Amniotic epithelial cell (primary cell): ENCODE data around the gene RBM14.
"Not testable (repeated sequence)": the region's sequence is repeated elsewhere in the genome, so short reads cannot be mapped to it uniquely, and the experiment has no call there.

ENCODE experiments used
- DNase-seq: peaks from one replicate; pipeline ENCODE4 v3.0.0-alpha.2; 2010; ENCODE audit warnings: low read depth

RBM14 gene

DNA sequence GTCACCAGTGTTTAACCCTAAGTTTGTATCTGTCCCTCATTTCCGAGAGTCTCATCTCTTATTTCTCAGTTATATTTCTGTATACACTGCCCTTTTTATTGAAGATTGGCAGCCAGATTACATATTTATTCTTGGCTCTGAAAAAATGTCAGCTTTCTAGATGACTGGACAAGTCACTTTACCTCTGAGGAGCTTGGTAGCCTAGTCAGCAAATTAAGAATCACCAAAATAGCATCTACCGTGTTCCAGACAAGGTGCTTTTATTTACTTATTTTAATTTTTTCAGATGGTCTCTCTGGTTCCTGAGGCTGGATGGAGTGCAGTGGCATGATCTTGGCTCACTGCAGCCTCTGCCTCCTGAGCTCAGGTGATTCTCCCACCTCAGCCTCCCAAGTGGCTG, 16.5 kb downstream of the RBM14 start:
- no peak for DNase-seq

DNA sequence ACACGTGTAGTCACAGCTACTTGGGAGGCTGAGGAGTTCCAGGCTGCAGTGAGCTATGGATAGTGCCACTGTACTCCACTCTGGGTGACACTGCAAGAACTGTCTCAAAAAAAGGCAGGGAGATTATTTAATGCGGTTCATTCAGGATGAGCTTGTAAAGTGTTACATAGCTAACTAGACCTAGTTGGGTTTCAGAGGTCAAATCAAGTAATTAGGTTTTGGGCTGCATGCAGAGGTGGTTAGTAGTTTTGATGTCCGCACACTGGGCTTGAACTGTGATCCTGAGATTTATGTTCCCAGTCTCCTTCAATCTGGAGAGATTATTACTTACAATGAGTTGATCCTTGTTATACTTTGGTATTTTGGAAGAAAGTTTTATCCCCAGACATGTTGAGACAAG, 20.0 kb downstream of the RBM14 start:
- no peak for DNase-seq

DNA sequence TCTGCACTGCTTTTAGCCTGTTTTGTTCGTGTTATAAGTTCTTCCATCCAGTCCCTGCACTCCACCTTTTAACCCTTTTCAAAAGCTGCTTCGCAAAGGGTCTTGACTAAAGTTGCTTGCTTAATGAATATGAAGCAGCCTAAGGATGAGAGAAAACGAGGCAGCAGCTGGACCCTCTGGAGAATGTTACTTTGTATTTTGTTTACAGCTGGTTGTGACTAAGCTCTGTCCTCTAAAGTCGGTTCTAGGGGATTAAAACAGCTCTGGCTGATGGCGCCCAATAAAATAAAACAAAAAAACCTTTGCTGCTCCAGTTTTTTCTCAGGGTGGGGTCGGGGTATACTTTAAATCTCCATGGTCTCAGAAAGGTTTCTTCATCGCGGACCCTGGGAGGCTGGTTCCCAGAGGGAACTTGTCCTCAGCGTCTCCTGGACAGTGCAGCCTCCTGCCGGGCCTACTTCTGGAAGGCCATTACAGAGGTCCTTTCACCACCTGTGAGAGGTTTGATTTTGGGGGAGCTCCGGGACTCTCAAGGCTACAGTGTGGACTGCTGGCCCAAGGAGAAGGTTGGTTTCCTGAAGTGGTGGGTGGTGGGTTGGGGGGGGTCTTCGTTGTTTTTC, 21.2 kb downstream of the RBM14 start:
- DNase-seq, result no peak

DNA sequence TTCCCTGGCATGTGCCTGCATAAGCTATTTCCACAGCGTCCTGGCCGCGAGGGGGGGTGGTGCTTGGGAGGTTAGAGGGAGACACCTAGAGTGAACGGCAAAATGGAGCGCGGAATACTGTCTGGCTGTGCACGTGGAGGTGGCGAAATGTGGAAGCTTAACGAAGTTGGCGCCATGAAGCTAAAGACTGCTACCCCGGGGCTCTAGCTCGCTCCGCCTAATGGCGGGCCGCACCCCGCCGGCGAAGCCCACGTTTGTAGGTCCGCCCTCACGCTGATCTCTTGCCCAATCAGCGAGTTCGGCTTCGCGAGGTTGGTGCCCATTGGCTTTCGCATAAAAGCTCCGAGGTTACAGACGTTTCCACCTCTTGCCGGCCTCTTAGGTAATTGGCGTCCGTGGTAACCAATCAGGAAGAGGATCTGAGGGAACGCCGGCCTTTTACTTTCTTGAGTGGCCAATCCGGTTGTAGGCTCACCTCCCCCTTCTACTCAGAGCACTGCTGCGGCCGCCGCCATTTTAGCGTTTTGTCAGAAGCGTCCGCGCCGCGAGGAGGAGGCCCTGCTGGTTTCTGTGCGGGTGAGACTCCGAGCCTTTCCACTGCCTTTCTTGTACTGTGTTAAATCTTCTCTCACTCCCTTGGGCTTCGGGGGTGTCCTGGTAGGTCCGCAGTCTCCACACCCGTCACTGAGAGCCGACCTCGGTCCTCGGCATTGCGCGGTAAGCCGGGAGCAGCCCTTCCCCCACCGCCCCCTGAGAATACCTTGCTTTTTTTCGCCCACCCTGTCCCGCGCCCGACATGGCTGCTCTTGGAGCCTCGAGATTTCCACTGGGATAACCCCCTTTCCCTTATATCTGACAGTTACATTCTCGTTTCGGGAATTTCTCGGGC, 22.0 kb downstream of the RBM14 start, which contains the start of gene RBM4:
TSS of gene RBM4 (plus strand) at position 527 of the 889 bp plus-strand sequence. CDS start 1,009 bp downstream, outside the sequence.
- peak; percentile 100 for DNase-seq

DNA sequence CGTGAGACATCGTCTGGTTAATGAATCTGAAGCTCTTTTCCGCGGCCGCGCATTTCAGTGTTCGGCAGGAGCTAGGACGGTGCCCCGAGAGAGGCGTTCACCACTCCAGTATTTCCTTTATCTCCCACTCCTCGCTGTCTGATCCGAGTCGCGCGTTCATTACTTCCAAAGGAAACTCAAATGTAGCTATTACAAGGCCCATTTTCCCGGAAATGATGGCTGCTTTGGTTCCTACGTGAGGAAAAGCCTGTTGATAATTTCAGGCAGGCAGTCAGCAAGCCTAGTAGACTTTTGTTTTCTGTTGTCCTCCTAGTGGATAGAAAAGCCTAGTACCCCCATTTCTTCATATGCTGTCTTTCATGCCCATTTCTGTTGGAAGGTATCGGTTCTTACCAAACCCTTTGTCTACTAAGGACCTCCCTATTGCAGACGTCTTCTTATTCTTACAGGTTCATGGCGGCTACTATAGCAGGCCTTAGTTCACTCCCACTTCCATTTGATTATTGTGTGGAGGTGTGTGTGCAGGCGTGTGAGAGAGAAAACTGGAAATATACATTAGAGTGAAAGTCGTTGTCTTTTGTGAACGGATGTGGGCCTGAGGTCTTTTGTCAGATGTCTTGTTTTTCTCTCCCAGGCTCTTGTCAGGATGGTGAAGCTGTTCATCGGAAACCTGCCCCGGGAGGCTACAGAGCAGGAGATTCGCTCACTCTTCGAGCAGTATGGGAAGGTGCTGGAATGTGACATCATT, 22.8 kb downstream of the RBM14 start:
- DNase-seq, result peak; percentile 43

DNA sequence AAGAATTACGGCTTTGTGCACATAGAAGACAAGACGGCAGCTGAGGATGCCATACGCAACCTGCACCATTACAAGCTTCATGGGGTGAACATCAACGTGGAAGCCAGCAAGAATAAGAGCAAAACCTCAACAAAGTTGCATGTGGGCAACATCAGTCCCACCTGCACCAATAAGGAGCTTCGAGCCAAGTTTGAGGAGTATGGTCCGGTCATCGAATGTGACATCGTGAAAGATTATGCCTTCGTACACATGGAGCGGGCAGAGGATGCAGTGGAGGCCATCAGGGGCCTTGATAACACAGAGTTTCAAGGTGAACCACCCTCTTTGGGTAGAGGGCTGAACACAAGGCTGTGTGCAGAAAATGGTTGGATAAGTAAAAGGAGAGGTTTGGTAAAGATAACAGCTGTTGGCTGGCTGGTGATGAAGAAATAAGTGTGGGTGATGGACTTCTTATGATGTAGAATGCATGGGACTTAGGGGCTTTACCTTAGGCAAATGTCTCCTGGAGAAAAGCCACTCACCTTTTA, 23.4 kb downstream of the RBM14 start:
- not testable (repeated sequence) for DNase-seq

DNA sequence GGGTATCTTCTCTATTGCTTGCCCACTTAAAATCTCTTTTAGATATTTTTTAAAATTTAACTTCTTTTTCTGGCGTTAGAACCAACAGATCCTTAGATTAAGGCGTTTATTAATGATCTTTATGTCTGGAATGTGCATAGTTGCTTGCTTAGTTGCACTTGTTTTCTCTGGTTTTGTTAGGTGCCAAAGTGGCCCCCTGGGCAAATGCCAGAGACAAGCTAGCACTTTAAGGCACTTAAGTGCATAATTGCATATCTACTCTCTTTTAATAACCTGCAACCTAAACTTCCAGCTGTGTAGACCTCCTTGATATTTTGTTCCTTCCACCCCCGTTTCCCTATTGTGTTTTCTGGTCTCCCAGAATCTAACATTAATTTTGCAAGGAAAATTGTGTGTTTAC, 25.4 kb downstream of the RBM14 start:
- peak; percentile 25 for DNase-seq

DNA sequence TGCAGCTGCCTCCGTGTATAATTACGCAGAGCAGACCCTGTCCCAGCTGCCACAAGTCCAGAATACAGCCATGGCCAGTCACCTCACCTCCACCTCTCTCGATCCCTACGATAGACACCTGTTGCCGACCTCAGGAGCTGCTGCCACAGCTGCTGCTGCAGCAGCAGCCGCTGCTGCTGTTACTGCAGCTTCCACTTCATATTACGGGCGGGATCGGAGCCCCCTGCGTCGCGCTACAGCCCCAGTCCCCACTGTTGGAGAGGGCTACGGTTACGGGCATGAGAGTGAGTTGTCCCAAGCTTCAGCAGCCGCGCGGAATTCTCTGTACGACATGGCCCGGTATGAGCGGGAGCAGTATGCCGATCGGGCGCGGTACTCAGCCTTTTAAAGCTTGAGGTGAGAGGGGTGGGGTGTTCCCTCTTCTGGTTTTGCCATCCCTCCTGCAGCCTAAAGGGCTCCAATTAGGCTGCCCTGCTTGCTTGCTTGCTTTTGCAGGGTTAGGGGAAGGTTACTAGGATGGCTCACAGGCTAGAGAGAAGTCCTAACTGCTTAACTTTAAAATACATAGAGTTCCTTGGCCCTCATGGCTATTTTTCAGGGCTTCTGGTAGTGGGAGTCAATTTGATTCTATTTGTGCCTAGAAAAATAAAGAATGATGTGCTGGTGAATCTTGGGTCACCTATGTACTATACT, 27.5 kb downstream of the RBM14 start:
- no peak for DNase-seq

DNA sequence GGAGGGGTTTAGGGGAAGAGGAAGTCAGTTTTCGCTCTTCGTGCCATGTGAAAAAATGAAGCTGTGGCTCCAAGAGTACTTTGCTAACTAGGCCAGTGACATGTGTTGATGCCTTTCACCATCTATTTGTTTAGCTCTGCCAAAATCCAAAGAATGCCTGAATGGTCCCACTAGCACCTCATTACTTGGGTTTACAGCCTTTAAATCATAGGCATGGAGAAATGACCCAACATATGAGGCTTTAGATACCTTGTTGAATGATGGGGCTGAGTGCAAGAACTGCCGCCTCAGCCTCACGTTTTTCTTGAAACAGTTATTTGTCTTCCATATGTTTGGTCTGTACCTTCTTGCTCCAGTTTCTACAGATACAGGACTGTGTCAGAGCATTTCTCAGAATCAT, 30.4 kb downstream of the RBM14 start:
- no peak for DNase-seq

DNA sequence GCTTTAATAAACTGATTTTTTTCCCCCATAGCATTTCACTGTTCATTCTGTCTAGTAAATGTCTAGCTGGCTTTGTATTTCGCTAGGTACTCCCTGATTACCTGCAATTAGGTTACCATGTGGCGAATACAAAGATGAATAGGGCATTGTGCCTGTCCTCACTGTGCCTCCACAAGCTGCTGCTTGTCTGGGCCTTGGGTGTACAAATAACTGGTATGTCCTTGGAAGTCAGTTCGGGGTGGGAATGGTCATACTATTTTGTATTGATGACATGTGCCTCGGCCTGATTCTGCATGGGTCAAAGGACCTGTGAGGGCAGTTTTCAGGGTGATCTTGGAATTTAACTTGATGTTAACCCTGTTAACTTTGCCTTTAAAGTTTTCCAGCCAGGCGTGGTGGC, 33.5 kb downstream of the RBM14 start:
- DNase-seq, result no peak

DNA sequence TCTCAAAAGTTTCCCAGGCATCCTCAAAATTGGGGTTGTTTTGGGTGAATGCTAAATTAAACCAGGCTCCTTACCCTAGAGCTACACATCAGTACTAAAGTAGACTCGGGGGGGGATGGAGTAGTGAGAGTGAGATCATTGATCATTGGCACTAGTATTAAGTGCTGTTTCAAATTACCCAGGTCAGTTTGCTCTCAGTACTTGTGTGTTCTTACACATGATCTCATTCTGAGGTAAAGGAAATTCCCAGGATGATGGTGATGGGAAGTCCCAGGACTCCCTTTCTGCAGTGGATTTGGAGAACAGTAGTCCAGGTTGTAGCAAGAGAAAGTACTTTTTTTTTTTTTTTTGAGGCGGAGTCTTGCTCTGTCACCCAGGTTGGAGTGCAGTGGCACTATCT, 34.6 kb downstream of the RBM14 start:
- DNase-seq, result peak; percentile 30

DNA sequence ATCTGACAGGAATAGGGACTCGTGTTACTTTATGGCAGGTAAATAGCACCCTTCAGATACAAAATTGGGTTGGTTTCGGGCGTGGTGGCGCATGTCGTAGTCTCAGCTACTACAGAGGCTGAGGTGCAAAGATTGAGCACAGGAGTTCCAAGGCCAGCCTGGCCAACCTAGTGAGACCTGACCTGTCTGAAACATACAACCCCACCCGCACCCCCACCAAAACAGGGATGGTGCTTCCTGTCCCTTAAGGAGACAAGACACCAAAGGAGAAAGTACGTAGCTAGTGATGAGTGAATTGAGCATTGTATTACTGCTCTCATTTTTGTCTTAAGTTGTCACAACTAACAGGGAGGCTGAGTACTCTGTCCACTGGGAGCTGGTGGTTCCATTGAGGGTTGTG, 36.2 kb downstream of the RBM14 start:
- no peak for DNase-seq

DNA sequence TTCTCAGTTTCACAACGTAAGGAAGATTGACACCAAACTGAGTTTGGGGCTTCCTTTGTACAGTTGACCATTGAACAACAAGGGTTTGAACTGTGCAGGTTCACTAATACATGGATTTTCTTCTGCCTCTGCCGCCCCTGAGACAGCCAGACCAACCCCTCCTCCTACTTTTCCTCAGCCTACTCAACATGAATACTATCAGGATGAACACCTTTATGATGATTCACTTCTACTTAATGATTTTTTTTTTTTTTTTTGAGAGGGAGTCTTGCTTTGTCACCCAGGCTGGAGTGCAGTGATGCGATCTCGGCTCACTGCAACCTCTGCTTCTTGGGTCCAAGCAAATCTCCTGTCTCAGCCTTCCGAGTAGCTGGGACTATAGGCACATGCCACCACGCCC, 36.7 kb downstream of the RBM14 start:
- peak; percentile 34 for DNase-seq

DNA sequence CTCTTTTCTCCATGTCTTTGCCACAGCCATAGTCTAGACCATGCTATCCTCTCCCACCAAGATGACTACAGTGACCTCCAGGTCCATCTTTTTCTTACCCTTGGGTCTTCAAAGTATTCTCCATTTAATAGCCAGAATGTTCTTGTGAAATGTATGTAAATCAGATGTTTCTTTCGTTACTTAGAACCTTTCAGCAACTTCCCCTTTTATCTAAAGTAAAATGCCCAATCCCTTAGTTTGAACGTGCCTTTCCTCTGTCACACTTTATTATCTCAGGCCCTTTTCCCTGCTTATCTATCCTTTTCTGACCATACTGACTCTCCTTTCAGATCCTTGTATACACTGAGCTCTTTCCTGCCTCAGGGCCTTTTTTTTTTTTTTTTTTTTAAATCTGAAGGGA, 43.3 kb downstream of the RBM14 start:
- DNase-seq, result no peak

DNA sequence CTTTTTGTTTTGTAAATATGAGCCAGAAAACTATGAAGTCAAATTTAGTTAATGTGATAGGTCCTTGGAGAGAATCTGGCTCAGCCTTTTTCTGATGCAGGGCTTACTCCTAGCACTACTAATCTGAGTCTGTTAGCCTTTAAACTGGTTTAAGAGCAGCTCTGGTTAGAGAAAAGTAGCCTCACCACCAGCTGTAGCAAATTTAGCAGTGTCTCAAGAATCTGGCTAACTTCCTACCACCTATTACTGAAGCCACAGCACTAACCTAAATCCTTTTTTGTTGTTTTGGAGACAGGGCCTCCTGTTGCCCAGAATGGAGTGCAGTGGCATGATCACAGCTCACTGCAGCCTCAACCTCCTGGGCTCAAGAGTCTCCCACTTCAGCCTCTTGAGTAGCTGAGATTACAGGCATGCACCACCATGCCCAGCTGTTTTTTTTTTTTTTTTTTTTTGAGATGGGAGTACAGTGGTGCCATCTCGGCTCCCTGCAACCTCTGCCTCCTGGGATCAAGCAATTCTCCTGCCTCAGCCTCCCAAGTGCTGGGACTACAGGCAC, 47.4 kb downstream of the RBM14 start:
- no peak for DNase-seq

DNA sequence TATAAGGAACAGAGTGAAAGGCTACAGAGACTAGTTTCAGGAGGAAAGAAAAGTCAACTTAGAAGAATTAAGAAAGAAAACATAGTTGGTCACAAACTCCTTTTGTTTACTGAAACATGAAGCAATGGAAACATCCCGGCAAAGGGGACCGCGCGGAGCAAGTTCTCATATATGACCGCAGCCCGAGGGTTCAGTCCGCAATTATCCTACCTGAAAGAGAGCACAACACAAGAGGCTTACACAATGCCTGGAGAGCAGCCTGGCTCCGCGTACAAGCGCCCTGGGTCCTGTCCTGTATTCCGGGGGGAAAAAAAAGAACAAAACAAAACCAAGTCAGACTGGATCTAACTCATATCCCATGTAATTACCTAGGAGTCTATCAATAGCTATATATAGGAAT, 48.9 kb downstream of the RBM14 start:
- DNase-seq, result no peak

DNA sequence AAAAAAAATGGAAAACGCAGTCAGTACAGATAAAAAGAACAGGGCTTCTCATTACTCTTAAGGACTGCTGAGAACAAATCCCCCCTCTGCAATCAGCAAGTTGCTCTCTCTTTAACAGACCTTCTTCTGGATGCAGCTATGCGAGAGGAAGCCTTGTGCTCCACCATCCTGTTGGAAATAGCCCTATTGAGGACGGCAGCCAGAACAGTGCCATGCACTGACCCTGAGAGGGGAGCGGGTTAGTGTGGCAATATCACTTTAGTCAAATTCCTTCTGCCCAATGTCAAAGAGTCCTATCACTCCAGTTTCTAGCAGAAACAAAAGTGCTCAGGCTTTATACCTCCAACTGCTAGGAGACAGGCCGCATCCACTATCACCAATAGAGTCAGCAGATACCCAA, 54.4 kb downstream of the RBM14 start:
- DNase-seq, result no peak

DNA sequence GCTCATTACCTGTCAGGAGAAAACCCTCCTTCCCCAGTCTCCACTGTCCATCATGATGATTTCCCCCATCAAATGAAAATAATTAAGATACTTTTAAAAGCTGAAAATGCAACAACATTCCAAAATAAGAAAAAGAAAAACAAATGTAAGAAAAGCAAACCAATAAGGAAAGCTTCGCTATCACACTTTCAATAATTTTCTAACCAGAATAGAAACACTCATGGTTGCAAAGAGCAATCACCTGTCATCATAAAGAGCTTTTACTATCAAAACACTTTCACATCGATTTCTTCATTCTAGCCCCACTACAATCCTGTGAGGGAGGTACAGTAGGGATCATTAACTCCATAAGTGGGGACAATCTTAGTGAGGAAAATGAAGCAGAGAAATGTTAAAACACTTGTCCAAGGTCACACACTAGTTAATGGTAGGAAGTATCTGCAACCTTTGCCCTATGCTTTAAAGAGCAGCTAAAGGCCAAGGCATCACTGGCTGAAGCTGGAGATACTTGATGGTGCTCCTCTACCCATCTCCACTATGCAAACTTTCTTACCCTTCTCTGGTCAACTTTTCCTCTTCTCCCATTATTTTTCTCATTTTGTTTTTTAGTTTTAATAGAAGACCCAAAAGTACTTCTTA, 58.7 kb downstream of the RBM14 start:
- no peak for DNase-seq

DNA sequence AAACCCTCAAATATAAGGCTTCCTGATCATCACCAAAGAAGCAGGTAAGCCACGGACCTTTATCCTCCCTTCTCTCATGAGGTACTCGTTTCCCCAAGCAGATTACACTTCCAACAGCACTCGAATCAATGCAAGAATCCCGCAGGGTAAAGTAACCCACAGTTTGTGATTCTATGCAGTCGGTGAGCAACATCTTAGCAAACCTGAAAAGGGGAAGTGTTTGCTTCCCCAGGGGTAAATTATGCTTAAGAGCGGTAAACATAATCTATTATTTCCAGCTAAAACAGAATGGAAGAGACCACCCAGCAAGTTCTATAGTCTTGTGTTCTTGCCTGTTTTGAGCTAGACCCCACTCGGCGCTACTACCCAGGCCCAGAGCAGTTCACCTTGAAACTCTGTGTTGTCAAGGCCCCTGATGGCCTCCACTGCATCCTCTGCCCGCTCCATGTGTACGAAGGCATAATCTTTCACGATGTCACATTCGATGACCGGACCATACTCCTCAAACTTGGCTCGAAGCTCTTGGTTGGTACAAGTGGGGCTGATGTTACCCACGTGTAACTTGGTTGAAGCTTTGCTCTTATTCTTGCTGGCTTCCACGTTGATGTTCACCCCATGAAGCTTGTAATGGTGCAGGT, 60.0 kb downstream of the RBM14 start:
- no peak for DNase-seq
